ENCODE data around the gene GATA3.

- TF ChIP-seq CTCF (IDR thresholded peaks at IDR 0.05), result no peak
- no peak for TF ChIP-seq POLR2A (IDR thresholded peaks at IDR 0.05)
- TF ChIP-seq EP300 (IDR thresholded peaks at IDR 0.05), result no peak
Observed at GRCh38 chr10:8121201-8121890, 66.9 kb downstream of the GATA3 start.
